Stimulated activated CD8-positive, alpha-beta memory T cell treated with anti-CD3 and anti-CD28 coated beads, Interleukin-15, amount 100 ng/mL, for 24 hours (primary cell): ENCODE results near the gene GRIP1.
"Not testable (repeated sequence)": the region's sequence is repeated elsewhere in the genome, so short reads cannot be mapped to it uniquely, and the experiment has no call there.

Experiments used
- DNase-seq: peaks from one replicate; pipeline ENCODE4 v3.0.0-alpha.2; 2020; ENCODE audit warnings: low read depth

Gene GRIP1

DNA sequence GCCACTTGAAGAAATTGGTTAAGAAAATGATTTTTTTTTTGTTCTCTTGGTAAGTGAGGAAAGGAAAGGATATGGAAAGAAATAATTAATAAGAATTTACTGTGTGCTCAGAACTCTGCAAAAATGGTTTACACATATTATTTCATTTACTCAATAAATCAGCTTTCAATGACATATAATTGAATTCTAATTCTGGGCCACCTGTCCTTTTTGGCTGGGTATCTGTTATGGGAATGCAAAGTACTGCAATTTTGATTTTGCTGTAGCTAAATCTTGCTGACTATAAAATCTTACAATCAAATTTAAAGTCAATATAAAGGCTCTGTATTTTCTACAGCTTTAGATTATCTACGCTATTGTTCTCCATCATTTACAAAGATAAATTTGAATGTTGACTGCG is 147.1 kb downstream of the GRIP1 start:
- no peak for DNase-seq

DNA sequence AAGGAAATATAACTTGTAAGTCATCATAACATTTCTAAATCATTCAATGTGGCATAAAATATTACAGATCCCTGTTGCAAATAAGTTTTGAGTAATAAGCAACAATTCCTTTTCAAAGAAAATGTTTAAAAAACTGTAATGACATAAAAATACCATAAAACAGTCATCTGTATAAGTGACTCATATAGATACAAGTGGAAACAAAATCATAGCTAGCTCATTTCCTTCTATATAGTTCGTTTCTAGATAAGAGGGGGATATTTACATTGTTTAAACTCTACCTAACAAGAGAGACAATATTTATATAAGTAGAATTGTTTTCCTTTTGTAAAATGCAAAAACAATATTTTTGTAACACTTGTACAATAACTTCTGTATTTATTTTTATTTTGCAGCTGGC is 148.9 kb downstream of the GRIP1 start:
- DNase-seq: no peak

DNA sequence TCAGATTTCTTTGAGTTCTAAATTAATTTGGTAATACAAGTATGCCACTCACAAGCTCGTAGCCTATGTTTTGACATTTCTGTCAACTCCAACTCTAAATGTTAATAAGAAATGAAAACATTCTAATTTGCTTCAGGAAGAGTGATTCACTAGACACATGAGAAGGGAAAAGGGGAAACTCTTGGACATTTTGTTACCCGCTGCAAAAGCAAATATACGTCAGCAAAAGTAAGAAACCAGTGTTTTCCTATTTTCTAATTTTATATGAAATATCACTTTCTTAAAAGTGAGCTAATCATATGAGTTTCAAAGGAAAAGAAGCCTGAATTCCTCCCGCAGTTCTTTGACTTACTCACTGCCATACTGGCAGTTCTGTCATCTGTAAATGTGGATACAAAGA is 162.3 kb downstream of the GRIP1 start:
- DNase-seq: no peak

DNA sequence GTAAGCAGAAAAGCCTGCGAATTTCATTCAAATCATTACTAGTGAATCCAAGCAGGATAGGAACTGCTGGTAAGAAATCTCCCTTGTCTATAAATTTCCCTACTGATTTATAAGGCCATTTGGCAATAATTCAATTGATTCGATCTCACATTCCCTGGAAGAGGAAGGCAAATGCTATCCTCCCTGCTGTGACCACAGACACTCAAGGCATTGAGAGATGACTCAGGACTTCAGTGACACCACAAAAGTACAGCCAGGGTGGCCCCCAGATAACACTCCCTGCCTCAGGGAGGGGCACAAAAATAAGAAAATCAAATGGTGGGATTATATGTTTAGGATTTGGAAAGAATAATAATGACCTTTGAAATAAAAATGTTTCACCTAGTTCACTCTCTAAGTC is 162.7 kb downstream of the GRIP1 start:
- no peak for DNase-seq

DNA sequence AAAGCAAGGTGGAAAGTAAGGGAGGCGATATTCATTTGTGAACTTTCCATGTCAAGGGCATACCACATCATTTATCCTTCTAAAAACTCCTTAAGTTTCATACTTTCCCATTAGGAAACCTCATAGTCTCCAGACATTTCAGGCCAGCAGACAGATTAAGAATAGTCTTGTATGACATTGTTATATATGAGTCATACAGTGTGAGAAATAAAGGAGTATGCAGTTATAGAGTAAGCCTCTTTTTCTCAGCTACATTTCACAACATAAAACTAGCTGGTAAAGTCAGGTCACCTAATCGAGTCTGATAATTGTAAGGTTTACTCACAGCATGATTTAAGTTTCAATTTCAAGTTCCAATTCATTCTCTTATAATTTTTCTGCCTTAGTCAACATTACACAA is 164.3 kb downstream of the GRIP1 start:
- no peak for DNase-seq

DNA sequence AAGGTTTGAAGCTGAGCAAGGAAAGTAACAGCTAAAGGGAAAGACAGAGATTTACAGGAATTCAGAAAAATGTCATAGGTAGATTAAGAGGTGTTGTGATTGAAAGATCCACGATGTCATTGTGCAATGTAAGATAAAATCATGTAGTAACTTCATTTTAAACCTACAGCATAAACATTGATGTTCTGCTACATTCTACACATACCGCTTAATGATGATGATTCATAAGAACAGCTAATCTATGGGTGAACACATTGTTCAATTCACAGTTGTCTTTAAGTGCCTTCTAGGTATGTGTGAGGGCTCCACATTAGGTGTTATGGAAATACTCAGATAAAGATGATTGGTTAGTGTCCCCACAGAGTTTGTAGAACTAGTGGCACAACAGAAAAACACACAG is 170.9 kb downstream of the GRIP1 start:
- no peak for DNase-seq

DNA sequence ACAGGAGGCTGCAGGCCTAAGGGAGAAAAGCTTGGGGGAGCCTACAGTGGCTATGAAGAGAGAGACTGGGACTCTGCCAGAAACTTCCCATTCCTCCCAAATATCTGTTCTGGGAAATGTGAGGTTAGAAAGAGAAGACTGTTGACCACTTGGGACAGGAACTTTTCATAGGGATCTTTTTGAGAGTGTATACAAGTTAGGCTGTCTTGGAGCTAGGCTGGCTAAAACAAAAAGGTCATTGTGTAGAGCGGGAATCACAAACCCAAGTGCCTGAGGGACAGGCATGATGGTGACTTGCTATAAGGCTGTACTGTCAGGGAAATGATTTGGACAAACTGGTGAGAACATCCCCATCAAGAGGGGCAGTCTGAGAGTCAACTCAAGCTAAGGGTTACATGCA is 175.1 kb downstream of the GRIP1 start:
- DNase-seq: no peak

DNA sequence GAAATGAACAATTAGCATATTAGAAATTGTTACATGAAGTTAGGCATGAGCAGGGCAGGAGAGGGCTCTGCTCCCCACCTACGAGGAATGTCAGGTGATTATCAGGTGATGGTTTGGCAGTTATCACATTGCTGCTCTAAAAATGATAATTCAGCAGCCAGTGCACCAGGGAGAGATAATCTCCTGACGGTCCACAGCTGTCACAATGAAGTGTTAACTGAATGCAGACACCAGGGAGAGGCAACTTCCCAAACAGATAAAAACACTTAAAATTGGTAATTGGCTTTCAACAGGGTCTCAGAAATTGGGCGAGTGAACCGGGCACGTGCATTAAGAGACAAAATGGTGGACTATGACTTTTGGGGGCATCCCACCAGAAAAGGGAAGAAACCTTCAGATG is 176.0 kb downstream of the GRIP1 start:
- no peak for DNase-seq

DNA sequence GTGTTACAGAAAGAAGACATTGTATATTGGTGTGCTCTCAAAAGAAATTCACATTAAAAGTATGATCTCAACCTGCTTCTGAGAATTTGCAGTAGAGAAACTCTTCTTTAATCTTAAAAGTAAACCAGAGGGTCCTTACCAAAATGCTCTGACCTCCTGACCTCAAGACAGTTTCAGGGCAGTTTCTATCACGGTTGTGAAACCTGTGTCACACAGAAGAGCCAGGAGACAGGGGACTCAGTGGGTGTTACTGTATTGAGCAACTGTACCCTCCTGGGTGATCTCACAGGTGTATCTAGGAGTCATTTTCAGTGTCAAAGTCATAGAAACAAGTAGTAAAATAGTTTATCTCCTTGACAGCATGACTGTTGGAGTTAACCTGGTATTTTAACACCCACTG is 178.0 kb downstream of the GRIP1 start:
- DNase-seq: no peak

DNA sequence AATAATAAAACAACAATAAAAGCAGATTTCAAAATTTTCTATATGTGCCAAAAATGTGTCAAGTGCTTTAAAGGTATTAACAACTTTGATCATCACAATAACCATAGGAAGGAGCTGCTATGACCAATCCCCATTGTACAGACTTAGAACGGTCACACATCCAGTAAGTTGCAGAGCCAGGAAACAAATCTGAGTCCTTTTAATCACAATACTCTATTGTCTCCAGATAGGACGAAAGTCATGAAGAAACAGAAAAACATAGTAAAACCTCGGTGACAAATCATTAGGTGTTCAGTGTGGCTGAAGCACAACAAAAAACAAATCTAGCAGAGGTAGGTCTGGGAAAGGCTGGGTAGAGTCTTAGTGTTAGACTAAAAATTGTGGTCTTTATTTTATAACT is 178.8 kb downstream of the GRIP1 start:
- no peak for DNase-seq

DNA sequence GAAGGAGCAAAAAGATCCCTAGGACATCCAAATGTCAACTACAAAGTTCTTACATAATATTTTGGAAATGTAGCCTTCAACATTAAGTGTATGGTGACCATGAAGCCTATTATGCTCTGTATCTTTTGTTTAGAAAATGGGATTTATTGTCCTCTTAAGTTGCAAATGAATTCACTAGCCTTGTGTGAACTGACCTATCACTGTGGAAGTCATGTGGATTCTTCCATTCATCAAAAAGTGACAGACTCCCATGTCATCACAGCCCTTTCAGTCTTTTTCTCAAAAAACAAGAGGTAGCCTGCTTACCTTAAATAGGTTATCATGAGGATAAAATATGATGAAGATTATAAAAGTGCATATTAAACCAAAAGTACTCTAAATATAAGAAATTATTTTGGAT is 179.9 kb downstream of the GRIP1 start:
- DNase-seq: no peak

DNA sequence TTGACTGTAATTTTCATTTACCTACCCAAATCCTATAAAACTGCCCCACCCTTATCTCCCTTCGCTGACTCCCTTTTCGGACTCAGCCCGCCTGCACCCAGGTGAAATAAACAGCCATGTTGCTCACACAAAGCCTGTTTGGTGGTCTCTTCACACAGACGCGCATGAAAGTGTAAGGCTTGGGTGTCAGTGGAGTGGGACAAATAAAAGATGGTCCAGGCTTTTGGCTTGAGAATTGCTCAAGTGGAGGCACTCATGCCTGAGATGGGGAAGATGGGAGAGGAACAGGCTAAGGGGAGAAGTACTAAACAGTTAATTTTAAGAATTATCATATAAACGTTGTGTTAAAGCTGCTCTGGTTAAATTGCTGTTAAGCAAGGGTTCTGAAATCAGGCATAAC is 180.8 kb downstream of the GRIP1 start:
- DNase-seq: not testable (repeated sequence)

DNA sequence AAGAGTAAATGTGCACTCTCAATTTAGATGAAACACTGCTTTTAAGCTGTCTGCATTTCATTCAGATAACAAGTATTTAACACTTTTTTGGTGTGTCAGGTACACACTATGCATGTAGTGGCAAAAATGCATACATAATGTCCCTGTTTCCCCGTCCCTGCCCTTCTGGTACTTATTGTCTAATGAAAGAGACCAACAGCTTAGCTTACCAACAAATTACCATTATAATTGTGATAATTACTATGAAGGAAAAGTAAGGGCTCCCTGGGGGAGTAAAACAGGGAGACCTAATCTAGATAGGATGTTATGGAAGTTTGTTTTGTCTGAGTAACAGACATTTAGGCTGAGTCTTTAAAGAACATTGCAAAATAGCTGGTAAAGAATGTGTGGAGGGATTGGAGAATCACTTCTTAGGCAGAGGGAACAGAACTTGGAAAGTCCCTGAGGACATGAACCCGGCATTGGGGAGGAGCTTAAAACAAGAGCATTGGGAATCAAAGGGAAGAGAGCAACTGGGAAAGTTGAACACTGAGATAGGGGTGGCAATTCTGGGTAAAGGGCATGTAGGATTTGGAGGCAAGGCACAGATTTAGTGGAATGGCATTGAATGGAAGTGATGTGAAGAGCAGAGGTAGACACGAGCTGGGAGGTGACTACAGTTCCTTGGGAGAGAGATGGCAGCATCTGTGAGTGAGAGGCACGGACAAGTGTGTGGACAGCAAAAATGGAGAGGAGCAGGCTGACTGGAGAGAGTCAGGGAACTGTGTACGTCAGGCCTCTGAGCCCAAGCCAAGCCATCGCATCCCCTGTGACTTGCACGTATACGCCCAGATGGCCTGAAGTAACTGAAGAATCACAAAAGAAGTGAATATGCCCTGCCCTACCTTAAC is 181.6 kb downstream of the GRIP1 start:
- DNase-seq: no peak

DNA sequence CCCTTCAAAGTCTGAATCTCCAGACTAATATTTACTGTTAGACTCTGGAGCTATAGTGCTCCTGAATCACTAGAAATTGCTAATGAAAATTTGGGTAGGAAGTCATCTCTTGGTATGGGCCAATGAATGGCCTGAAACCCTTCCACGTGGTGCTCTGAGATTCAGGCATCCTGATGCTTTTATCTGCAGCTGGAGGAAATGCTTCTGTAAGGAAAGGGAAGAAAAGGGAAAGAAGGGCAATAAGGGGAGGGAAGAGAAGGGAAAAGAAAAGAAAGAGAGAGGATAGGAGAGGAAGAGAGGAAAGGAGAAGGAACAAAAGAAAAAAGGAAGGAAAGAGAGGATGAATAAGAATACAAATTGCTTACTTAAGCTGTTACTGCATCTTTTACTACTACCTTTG is 182.3 kb downstream of the GRIP1 start:
- no peak for DNase-seq

DNA sequence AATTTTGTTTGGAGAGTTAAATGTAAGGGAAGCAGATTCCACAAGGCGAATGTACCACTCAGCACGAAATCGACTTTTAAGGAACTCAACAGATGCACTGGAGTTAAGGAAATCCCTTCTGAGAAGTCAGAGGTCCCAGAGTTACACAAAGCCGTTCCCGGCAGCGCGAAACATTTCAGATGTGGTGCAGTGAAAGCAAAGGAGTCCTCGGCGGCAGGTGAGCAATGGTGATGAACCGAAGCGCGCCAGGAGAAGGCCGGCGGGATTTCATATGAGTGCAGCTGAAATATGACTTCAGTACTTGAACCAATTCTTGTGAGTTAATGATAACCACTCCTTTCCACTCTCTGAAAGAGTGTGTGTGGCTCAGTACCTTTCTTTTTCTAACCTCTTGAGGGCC is 183.2 kb downstream of the GRIP1 start:
- DNase-seq: no peak

DNA sequence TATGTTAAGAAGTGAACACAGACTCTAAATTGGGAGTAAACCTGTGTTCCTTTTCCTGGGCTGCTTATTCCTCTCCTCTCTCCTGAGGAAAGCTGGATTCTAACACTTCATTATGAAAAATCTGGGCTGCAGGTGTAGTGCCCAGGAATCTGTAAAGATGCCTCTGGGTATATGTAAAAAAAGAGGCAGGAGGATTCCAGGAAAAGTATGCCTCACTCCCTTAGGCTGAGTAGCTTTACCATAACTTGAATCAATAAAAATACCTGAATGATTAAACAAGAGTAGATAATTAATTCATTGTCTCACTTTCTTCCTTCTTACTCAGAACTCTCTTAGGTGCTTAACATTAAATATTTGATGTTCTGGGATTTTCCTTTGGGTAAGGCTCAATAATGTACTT is 185.1 kb downstream of the GRIP1 start:
- no peak for DNase-seq

DNA sequence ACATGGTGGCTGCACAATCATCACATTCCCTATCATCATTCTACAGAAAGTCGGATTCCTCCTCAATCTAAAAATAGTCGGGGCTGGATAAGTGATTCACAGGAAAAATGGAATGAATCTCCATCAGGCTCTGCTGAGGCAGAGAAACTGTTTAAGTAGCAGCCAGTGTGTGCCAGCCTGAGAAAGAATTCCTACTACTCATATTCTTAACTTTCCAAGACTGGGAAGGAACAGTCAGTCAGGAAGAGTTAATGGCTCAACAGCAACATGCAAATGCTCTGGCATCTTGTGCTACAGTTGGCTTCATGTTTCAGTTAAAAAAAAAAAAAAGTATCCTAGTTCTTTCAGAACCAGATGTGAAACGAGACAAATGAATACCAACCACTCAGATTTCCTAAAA is 187.0 kb downstream of the GRIP1 start:
- DNase-seq: no peak

DNA sequence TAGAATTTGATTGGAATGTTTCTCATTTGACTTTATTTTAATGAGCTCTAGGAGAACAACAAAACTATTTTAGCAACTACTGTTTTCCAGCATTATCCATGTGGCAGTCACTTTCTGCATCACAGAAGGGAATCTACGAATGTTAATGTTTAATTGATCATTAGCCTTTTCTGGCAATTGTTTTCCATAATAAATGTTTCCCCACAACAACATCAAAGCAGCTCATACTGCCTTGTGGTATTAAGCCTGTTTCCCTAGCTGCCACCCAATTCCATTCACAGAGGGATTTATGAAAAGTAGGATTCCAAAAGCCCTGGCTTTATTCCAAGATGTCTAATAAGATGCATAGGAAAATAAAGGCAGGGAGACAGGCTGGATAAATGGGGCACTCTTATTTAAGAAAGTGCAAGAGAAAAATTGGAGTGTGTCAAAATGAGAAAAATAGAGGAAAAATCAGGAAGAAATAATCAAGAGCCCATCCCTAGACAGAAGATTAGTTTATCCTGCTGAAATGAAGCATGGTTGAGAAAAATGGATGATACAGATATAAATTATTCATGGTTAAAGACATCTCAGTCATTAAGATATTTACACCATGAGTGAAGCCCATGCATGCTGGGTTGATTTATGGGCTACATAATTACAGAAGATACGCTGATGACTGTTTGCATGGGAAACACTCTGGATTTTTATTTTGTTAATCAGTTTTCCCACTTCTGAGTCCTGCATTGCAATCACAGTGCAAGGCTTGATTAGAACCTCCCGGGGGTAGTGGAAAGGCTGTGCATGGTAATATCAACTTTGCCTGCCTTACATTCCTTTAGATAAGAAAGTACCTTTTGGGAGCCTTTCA is 196.3 kb downstream of the GRIP1 start:
- no peak for DNase-seq

DNA sequence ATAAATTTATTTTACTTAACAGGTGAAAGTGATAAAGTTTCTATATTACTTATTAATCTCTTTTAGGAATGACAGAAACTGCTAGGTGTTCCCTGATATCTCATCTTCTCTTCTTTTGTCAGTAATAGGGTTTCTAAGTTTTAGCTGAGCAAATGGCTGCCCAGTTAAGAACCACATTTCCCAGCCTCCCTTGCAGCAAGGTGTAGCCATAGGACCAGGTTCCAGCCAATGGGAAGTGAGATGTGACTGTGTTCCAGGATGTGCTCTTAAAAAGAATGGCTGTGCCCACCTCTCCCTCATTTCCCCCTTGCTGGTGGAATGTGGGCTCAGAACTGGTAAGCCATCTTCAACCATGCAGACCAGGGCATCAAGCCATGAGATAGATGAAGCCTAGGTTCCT is 210.9 kb downstream of the GRIP1 start:
- no peak for DNase-seq

DNA sequence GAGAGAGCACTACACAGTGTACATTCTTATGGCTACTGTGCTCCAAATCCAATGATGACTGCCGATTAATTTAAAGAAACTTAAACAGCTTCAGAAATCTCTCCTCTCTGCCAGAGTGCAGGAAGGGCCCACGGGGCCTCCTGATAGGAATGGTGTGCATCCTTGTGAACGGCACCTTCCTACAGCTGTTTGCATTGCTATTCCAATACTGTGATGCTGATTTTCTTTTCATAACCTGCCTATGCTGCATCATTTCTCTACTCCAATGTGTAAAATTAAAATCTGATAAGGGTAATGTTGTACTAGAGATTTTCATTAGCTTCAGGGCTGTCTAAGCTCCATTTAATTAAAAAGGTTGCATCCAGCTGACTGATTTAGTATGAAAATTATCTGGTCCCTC is 217.5 kb downstream of the GRIP1 start:
- no peak for DNase-seq

DNA sequence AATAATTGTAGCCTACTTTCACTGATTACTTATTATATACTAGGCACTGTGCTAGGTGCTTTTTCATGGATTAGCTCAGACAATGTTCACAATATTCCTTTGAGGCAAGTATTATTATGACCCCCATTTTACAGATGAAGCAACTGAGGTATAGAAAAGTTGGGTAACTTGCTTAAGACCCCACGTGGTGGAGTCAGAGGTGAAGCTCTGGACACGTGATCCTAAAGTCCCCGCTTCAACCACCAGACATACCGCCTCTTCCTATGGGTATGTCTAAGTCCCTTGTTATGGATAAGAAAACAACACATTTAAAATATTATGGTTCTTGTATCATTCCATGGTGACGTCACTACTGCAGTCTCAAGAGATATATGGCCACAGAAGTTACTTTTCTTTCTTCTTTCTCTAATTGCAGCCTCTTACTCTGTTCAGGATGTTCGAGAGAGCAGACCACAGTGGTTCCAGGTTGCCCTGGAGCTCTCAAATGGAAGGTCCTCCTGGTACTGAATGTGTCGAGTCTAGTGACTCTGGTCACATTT is 218.9 kb downstream of the GRIP1 start:
- DNase-seq: no peak

DNA sequence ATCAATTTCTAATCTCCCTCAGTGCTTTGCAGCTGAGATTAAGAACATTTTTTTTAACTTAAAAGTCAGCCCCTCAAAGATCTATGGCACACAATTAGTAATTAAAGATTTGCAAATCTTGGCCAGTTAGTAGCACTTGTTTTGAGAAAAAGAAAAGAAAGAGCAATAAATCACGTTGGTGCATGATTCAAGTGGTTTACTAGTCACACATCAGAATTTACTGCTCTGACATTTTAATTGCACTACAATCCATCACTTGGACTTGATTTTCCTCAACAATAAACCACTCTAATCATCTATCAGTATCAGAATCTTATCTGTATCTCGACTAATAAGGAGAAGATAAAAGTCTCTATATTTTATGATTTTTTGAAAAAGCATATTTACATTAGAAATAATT is 222.3 kb downstream of the GRIP1 start:
- DNase-seq: no peak

DNA sequence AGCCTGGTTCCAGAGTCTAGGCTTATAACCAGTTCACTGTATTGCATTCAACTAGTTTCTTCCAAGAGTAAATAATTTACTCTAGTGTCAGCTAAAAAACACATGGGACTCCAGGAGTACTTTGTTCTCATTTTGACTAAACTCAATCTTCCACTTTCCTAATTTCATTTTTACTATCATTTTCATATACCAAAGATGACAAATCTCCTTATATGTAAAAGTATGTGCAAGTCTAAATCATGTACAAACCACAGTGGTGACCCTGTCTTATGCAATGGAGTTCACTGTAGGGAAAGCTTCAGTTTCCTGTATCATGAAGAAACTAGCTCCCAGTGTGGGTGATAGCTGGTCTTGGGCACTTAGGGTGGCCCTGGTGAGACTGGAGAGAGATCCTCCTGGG is 225.0 kb downstream of the GRIP1 start:
- no peak for DNase-seq
